Left lung (tissue), 10 donors: ENCODE results near the gene MAT2A. TPM values are rescaled to one million over a fixed set of nuclear protein-coding genes. Genes with fewer than 3 reads are reported as not detected.

Experiments used
- ATAC-seq: fragments of 200-7000 bp; cut with Tn5 transposase; one replicate; pipeline ENCODE4 v1.9.1; 2020; ENCODE audit warnings: moderate library complexity
- DNase-seq, 4 donors: peaks; one replicate each; pipeline ENCODE4 v3.0.0-alpha.2; 2013 to 2020
- H3K27ac ChIP-seq, 2 donors: fragments of 200-600 bp; sonication (generic) in 1 of 2; one replicate each; pipeline versions ENCODE4 v1.5.0 to v1.8.0; 2020 to 2021
- H3K27me3 ChIP-seq, 2 donors: fragments of 200-600 bp; sonication (generic) in 1 of 2; one replicate each; pipeline versions ENCODE4 v1.5.0 to v1.8.0; 2020 to 2021
- H3K36me3 ChIP-seq, 2 donors: fragments of 200-600 bp; sonication (generic) in 1 of 2; one replicate each; pipeline versions ENCODE4 v1.5.0 to v1.8.0; 2020 to 2021
- H3K4me1 ChIP-seq, 2 donors: fragments of 200-600 bp; one replicate each; pipeline ENCODE4 v1.8.0; 2021
- H3K4me3 ChIP-seq, 2 donors: fragments of 200-600 bp; sonication (generic) in 1 of 2; one replicate each; pipeline versions ENCODE4 v1.5.0 to v1.8.0; 2020 to 2021; ENCODE audit warnings: mild to moderate bottlenecking in 1 of 2
- H3K9me3 ChIP-seq, 2 donors: fragments of 200-600 bp; sonication (generic) in 1 of 2; one replicate each; pipeline versions ENCODE4 v1.5.0 to v1.8.0; 2020 to 2021
- intact Hi-C, 2 donors: fragments of 100-400 bp; cut with DNase I; formaldehyde crosslinking; loops; one replicate each; pipeline versions ENCODE4 v1.11.2 to v1.14.2; 2022
- polyA plus RNA-seq, 6 donors: library from polyadenylated mRNA; unstranded; fragments of 120-200 nt; gene quantifications; one replicate each; pipeline ENCODE4 v1.2.1, GENCODE V29; 2013; ENCODE audit not compliant: insufficient read length in 6 of 6
- total RNA-seq, 2 donors: library from RNA; stranded (reverse); fragmentation: NEBNext Ultra II Directional; extraction: Animal tissue kit (Norgen Biotek cat#: 25700); gene quantifications; one replicate each; pipeline ENCODE4 v1.2.1, GENCODE V29; 2021
- TF ChIP-seq, protein P1 (sequence below), 2 donors: fragments of 200-600 bp; sonication (generic) in 1 of 2; IDR thresholded peaks; one replicate each; pipeline versions ENCODE4 v1.5.0 to v1.8.0; 2021; ENCODE audit warnings: antibody characterized with exemption in 2 of 2
- donor health status: DM: no; HTN: yes; CAD: no.
- donor health status: DM: no; HTN: no; CAD: no.

MAT2A gene
- total and polyA plus RNA-seq, 8 donors = 135 to 341 (median 295) TPM

DNA sequence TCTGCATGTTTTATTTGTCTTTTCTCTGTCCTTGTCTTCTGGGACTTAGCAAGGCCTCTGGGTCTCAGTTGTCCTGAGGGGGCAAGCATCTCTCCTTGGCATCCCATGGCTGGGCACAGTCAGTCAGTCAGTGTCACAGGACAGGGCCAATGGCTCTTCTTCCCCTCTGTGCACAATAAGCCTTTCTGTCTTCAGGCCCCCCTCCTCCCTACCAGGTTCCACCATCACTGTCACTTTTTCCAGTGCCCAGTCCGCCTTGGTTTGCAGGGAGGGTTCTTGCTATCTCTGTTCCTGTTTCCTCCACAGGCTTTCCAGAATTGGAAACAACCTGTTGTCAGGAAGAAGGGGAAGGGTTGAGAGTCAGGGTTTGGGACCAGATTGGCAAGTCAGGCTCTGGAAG lies 43.5 kb downstream of the MAT2A start:
- TF ChIP-seq, protein P1, sequence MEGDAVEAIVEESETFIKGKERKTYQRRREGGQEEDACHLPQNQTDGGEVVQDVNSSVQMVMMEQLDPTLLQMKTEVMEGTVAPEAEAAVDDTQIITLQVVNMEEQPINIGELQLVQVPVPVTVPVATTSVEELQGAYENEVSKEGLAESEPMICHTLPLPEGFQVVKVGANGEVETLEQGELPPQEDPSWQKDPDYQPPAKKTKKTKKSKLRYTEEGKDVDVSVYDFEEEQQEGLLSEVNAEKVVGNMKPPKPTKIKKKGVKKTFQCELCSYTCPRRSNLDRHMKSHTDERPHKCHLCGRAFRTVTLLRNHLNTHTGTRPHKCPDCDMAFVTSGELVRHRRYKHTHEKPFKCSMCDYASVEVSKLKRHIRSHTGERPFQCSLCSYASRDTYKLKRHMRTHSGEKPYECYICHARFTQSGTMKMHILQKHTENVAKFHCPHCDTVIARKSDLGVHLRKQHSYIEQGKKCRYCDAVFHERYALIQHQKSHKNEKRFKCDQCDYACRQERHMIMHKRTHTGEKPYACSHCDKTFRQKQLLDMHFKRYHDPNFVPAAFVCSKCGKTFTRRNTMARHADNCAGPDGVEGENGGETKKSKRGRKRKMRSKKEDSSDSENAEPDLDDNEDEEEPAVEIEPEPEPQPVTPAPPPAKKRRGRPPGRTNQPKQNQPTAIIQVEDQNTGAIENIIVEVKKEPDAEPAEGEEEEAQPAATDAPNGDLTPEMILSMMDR (IDR thresholded peaks at IDR 0.05) = no peak
- Histone ChIP-seq H3K27me3 (no peaks in the 10 kb centered on the region), H3K36me3 (peaks cover 0 to 25% of the 10 kb centered on the region in 2 donors), H3K4me3 (no peak overlapping the region), H3K27ac (peak overlapping the region in 1 of 2 donors; percentile 92), H3K4me1 (peaks cover 43 to 97% of the 10 kb centered on the region in 2 donors), H3K9me3 (no peaks in the 10 kb centered on the region)
- intact Hi-C loops = no loop called here
- DNase-seq (no peak), ATAC-seq (no peak)

DNA sequence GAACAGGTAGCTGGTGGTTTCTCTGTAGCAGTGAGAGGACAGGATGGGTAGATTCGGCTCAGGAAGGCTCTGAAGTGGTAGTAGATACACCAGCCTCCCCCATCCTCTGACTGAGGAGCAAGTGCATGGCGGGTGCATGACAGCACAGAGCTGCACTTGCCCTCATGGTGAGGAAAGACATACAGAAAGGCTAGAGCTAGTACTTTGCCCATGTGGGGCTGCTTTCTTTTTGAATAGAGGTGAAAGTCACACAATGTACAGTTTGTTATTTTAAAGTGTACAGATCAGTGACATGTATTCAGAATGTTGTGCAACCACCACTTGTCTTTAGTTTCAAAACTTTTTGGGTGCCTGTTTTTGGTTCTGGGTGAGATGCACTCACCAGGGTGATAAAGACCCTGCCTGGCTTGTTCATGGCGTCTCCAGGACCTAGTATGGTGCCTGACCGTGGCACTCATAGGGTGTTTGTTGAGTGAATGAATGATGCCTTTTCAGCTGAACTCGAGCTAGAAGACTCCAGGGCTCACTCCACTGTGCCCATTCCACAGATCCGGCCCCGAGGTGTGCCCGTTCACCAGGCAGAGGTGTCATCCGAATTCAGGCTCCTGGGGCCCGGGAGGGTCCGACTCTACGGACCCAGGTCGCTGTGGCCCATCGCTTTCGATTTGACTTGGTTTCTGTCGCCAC lies 44.8 kb downstream of the MAT2A start:
- TF ChIP-seq, protein P1 (IDR thresholded peaks at IDR 0.05) = no peak
- intact Hi-C loops = no loop called here
- no peaks in the 10 kb centered on the region for H3K27me3 ChIP-seq
- H3K27ac ChIP-seq = peak overlapping the region; percentile 89 to 92
- ATAC-seq (no peak), DNase-seq (no peak)
- H3K9me3 ChIP-seq = no peaks in the 10 kb centered on the region
- peak overlapping the region; percentile 48 to 64 for H3K4me3 ChIP-seq
- peaks cover 0 to 25% of the 10 kb centered on the region in 2 donors for H3K36me3 ChIP-seq
- H3K4me1 ChIP-seq = peaks cover 49 to 98% of the 10 kb centered on the region in 2 donors

DNA sequence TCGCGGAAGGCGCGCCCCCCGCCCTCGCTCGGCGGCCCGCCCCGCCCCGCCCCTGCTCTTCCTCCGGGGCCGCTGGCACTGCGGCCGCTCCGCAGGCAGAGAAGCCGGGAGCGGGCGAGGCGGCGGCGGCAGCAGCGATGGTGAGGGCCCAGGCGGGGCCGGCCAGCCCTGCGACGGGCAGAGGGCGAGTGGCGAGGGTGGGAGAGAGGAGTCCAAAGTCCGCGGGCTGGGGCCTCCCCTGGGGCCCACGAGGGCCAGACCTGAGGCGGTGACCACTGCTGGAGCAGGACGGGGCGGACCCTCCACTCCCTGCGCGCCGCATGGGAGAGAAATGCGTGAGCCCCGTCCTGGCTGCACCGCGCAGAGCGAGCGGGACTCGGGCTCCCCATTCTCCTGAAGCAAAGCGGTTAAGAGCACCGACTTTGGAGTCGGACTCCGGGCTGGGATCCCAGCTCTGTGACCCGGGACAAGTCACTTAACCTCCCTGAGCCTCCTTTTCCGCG lies 45.4 kb downstream of the MAT2A start, which contains the start of gene VAMP5:
TSS of gene VAMP5 (plus strand) at position 78 of the 503 bp plus-strand sequence. CDS start at position 138, 60 bp downstream.
- TF ChIP-seq, protein P1 (IDR thresholded peaks at IDR 0.05) = no peak
- peaks cover 49 to 98% of the 10 kb centered on the region in 2 donors for H3K4me1 ChIP-seq
- no peaks in the 10 kb centered on the region for H3K9me3 ChIP-seq
- peak; percentile 49 for ATAC-seq
- H3K27ac ChIP-seq = peak within 1 kb of the TSS; percentile 89 to 92
- intact Hi-C loops = no loop called here
- H3K27me3 ChIP-seq = no peaks in the 10 kb centered on the region
- peak in 2 of 4 donors; percentile 51 to 88 for DNase-seq
- peak within 1 kb of the TSS; percentile 48 to 64 for H3K4me3 ChIP-seq
- peaks cover 0 to 25% of the 10 kb centered on the region in 2 donors for H3K36me3 ChIP-seq

DNA sequence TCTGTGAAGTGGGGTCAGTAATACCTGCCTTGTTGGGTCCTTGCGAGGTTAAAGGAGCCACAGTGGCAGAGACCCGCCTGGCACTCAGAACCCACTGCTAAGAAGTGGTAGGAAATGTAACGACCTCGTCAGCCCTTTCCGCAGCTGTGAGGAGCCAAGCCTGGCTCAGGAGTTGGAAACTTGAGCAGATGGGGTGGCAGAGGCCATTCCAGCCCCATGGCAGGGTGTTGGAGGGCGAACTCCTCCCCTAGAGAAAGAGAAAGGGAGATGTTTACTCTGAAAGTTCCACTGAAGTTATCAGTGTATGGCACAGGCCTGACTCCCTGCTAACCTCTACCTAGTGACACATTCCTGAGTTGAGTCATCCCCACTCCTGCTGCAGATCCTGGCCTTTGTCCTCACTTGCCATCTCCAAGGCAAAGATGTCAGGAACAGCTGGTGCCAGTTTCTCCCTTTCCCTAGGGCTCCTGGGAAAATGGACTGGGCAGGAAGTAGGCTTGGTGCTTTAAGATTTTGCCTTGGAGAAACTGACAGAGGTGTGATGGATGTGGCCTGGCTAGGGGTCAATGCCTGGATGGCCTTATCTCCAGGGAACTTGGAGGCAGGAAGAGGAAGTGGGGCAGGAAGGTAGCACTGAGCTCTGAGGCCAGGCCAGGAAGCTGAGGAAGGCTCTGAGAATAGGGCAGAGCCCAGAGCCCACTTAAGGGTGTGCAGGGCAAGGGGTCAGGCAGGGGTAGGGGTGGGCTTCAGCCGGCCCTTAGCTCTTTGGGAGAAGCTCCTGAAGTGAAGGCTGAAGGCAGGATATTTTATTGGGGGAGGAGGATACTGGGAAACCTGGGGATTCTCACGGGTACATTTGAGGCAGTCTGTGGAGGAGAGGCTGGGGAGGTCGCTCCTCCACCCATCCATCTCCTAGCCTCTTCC lies 46.2 kb downstream of the MAT2A start:
- TF ChIP-seq, protein P1 (IDR thresholded peaks at IDR 0.05) = no peak
- intact Hi-C loops = no loop called here

More for the DNA sequence above, 46.2 kb downstream of the MAT2A start:
- peak overlapping the region; percentile 89 to 92 for H3K27ac ChIP-seq
- ATAC-seq (peak; percentile 67), DNase-seq (no peak)
- peak overlapping the region; percentile 48 to 64 for H3K4me3 ChIP-seq
- H3K4me1 ChIP-seq = peaks cover 49 to 98% of the 10 kb centered on the region in 2 donors
- H3K9me3 ChIP-seq = no peaks in the 10 kb centered on the region
- peaks cover 0 to 25% of the 10 kb centered on the region in 2 donors for H3K36me3 ChIP-seq
- no peaks in the 10 kb centered on the region for H3K27me3 ChIP-seq
